GM19238 (cell line): ENCODE measurements around the gene LMTK2.

ENCODE experiments used
- DNase-seq: peaks from one replicate; pipeline ENCODE4 v3.0.0; 2011; ENCODE audit warnings: low spot score; ENCODE audit not compliant: insufficient read length

LMTK2 gene

GRCh38 chr7:98175260-98175940 is 68.7 kb downstream of the LMTK2 start:
- DNase-seq: no peak

GRCh38 chr7:98177553-98177952 is 70.9 kb downstream of the LMTK2 start:
- DNase-seq: no peak

GRCh38 chr7:98178321-98178720 is 71.7 kb downstream of the LMTK2 start:
- no peak for DNase-seq

GRCh38 chr7:98178762-98179490 is 72.3 kb downstream of the LMTK2 start:
- DNase-seq: no peak

- DNase-seq: no peak
These were observed 74.1 kb downstream of the LMTK2 start for GRCh38 chr7:98180751-98181150.

GRCh38 chr7:98185101-98185500 is 78.4 kb downstream of the LMTK2 start:
- DNase-seq: no peak

GRCh38 chr7:98186452-98187137 is 79.9 kb downstream of the LMTK2 start:
- DNase-seq: no peak

GRCh38 chr7:98187138-98187502 is 80.5 kb downstream of the LMTK2 start:
- DNase-seq: no peak

GRCh38 chr7:98189559-98189958 is 82.9 kb downstream of the LMTK2 start:
- no peak for DNase-seq

- no peak for DNase-seq
These were observed 85.2 kb downstream of the LMTK2 start for GRCh38 chr7:98191668-98192431.

GRCh38 chr7:98192781-98193457 is 86.3 kb downstream of the LMTK2 start:
- DNase-seq: no peak

- DNase-seq: no peak
These were observed 87.0 kb downstream of the LMTK2 start for GRCh38 chr7:98193474-98194180.

- no peak for DNase-seq
These were observed 87.5 kb downstream of the LMTK2 start for GRCh38 chr7:98194186-98194585.

- DNase-seq: no peak
These were observed 88.2 kb downstream of the LMTK2 start for GRCh38 chr7:98194672-98195457.

GRCh38 chr7:98196706-98197605 is 90.3 kb downstream of the LMTK2 start:
- no peak for DNase-seq

GRCh38 chr7:98199131-98199530 is 92.5 kb downstream of the LMTK2 start:
- DNase-seq: no peak

GRCh38 chr7:98200364-98200763 is 93.7 kb downstream of the LMTK2 start:
- DNase-seq: no peak

- DNase-seq: peak; percentile 93
These were observed 95.9 kb downstream of the LMTK2 start for GRCh38 chr7:98202367-98203195.
